ENCODE results near the gene SNTG2.

Gene SNTG2

DNA sequence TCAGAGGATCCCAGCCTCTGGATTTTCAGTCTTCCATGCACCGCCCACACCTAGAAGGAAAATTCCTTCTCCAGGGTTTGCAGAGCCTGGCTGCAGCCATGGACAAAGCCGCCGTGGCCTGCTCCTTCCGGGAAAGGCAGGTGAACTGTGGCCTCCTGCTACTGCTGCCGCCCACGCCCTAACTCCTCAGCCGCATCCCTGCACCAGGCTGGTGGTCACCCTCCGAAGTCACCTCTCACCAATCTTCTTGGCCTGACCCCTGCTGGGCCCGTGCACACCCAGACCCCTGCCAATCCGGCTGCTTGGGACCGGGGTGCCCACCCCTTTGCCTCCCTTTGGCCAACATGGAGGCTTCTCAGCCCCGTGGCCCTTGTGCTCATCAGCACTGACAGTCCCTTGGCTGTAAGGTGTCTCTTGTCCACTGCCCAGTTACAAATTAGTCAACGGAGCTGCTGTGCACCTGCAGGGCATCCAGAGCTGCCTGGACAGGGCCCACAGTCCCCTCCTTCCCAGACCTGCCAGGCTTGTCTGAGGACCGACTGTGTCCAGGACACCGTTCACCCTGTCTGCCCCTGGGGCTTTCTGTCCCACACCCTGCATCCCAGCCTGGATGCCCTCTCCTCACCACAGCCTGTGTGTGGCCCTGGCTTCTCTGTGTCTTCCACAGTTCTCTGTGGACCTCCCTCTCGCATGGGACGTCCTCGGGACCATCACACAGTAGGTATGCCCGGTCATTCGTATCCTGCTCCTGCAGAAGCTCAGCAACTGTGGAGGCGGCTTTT is 332.6 kb downstream of the SNTG2 start:
- no peak for DNase-seq (ENCODE audit: low read depth)

- no peak for DNase-seq (ENCODE audit: low read depth)
These were observed 333.2 kb downstream of the SNTG2 start for GRCh38 chr2:1283871-1284270.

DNA sequence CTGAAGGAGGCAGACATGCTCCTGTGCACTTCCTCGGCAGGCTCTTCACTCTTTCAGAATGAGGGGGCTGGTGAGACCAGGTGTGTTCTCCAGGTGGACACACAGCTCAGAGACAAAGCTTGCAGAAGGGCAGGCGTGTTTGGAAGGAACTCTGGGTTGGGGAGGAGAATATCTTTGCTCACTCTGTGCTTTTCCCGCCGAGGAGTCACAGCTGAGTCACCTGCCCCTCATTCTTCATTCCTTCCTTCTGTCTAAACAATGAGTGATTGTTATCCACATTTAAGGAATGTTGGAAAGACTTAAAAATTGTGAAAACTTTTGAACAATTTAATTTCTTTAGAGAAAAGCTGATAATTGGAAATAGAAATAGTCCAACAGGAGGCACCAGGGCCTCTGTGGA is 336.3 kb downstream of the SNTG2 start:
- DNase-seq (ENCODE audit: low read depth), result no peak

- DNase-seq (ENCODE audit: low read depth), result no peak
These were observed 336.8 kb downstream of the SNTG2 start for GRCh38 chr2:1287427-1287826.

GRCh38 chr2:1294900-1295299 is 344.3 kb downstream of the SNTG2 start:
- DNase-seq (ENCODE audit: low read depth), result no peak

DNA sequence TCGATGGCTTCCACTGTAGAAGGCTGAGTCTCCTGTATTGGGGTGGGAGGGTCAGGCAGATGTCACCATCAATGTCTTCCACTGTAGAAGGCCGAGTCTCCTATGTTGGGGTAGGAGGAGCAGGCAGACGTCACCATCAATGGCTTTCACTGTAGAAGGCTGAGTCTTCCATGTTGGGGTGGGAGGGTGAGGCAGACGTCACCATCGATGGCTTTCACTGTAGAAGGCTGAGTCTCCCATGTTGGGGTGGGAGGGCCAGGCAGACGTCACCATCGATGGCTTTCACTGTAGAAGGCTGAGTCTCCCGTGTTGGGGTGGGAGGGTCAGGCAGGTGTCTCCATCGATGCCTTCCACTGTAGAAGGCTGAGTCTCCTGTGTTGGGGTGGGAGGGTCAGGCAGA is 345.1 kb downstream of the SNTG2 start:
- DNase-seq (ENCODE audit: low read depth), result no peak

DNA sequence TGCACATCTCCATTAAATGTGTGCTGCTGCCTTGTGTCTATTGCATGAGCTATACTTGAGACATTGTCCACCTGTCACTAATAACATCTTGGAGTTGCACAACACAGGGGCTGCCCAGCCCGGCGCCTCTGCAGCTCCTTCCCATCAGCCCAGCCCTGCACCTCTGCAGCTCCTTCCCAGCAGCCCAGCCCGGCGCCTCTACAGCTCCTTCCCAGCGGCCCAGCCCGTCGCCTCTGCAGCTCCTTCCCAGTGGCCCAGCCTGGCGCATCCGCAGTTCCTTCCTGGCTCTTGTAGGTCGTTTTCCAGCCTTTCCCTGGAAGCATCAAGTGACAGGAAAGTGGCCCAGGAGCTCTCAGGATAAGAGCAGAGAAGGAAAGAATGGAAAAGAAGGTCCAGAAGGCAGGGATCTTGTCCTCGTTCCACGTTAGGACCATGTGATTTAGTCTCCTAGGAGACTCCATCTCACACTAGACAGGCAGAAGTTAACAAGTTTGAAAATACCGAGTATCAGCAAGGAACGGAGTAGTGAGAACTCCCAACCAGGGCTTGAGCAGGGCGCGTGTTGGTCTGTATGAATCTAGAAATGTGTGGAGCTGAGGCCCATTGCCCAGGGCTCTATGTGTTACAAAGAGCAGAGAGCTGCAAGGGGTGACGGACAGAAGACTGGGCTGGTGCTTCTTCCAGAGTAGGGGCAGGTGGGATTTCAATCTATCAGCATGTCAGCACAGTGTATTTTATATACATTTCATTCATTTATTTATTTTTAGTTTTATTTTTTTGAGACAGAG is 346.9 kb downstream of the SNTG2 start:
- DNase-seq (ENCODE audit: low read depth), result no peak

- no peak for DNase-seq (ENCODE audit: low read depth)
These were observed 348.4 kb downstream of the SNTG2 start for GRCh38 chr2:1299043-1299442.

GRCh38 chr2:1300284-1300683 is 349.6 kb downstream of the SNTG2 start:
- no peak for DNase-seq (ENCODE audit: low read depth)

DNA sequence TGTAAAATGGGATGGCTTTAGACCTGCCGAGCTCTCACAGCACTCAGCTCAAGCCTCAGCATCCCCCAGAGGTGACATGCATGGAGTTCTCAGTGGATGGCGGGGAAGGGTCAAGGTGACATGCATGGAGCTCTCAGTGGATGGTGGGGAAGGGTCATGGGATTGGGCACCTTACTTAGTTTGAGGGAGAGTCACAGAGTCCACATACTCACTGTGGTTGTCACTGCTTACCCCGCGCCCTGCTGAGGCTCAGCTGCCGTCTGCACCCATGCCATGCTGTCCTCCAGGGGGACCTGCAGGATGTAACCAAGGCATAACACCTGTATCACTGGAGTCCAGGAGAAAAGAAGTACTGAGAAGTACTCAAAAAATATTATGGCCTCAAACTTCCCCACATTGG is 350.4 kb downstream of the SNTG2 start:
- DNase-seq (ENCODE audit: low read depth), result no peak

- DNase-seq (ENCODE audit: low read depth), result no peak
These were observed 354.8 kb downstream of the SNTG2 start for GRCh38 chr2:1305342-1306013.

DNA sequence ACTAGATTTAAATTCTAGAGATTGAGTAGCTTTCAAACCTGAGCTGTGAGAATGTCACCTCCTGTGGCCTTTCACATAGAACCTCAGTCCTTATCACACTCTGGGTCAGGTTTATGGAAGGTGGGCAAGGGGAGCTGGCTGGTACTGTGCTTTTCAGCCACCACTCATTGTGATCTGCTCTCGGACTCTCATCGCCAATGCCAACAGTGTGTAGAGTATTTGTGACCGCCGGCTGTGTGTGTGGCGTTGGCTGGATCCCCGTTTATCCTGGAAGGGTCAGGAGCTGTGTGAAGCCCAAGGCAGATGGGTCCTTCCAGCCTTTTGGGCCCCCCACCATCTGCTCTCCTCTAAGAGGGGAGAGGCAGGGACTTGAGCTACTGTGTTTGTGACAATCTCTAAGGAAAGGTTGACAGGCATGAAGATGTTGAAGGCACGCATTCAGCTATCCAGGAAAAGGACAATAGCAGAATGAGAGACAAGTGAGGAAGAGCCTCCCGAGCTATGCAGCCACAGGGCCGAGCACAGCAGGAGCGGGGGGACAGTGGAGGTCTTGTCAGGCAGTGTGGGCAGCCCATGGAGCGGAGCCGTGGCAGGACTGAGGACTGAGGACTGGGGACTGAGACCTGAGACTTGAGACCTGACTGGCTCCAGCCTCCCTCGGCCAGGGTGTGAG is 355.5 kb downstream of the SNTG2 start:
- no peak for DNase-seq (ENCODE audit: low read depth)

- no peak for DNase-seq (ENCODE audit: low read depth)
These were observed 356.3 kb downstream of the SNTG2 start for GRCh38 chr2:1306687-1307516.

GRCh38 chr2:1307670-1308069 is 357.0 kb downstream of the SNTG2 start:
- DNase-seq (ENCODE audit: low read depth), result no peak

DNA sequence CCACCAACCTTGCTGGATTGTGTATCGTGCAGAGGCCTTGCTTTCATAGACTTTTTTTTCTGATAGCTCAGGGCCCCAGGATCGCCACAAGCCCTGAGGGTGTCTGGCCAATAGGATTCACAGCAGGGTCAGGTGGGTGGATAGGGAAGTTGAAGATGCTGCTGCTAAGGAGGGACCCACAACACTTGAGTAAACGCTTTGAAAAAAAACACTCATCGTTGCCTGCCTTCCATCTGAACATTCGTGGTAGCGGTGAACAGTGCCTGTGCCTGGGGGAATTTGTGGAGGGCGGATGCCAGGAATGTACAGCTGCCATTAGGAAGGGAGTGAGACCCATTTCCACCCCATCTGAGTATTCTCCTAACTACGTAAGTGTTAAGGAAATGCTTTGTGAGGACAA is 358.0 kb downstream of the SNTG2 start:
- no peak for DNase-seq (ENCODE audit: low read depth)

DNA sequence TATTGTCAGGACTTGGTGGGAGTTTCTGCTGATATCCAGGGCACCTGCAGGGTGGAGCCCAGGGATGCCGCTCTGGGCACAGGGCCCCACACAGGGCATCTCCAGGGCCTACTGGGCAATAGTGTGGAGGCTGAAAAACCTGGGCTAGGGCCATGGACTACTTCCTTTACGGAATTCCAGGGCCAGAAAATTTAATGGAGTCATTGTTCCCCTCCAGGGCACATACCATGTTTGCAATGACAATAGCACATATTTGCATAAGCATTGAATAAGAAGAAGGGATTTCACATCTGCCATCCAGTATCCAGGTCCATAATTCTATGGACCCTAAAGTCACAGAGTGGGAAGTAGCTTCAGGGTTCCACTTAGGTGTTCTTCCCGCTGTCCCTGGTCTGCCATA is 358.9 kb downstream of the SNTG2 start:
- DNase-seq (ENCODE audit: low read depth), result no peak

GRCh38 chr2:1310202-1310601 is 359.6 kb downstream of the SNTG2 start:
- no peak for DNase-seq (ENCODE audit: low read depth)

DNA sequence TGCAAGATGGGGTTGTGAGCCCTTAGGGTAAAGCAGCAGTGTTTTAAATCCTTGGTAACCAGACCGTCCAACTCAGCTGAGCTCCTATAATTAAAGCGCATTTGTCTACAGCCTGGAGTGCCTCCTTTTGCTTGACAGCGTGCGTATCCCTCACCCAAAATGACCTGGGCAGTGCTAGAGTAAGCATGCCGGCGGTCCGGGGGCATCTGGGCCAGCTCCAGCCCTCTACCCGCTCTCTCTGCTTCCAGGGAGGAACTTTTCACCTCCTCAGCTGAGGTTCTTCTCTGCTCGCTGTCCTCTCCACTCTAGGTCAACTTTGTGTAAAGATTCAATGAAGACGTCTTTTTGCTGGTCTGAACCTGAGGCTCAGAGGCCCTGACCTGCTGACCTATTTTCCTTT is 360.2 kb downstream of the SNTG2 start:
- no peak for DNase-seq (ENCODE audit: low read depth)

DNA sequence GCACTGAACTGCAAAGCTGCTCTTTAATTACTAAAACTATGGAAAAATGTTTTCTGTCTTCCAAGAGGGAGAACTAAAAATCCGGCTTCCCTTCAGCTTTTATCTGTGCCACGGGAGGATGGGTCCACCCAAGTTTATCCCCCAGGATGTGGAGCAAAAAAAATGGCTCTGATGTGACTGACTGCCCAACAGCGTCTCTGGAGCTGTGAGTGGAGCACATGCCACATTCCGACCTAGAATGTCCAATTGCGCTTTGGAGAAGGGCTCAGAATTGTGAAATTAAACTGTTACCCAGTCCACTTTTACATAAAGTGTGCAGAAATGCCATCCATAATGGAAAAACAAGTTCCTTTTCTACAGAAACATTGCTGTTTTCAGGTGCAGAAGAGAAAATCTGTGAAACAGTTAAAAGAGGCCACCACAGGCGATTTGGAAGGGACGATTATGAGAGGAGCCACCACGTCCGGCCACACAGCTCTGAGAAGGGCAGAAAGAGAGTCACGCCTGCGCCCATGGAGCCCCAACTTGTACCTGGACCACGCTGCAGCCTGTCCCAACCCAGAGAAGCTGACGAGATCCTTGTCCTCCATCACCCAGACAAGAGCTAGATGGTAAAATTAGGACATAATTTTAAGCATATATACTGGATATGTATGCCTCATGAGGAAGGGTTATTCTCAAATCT is 362.7 kb downstream of the SNTG2 start:
- no peak for DNase-seq (ENCODE audit: low read depth)

GRCh38 chr2:1314254-1314653 is 363.6 kb downstream of the SNTG2 start:
- DNase-seq (ENCODE audit: low read depth), result no peak
